ENCODE results near the gene JAG2.

- no peak for TF ChIP-seq ZSCAN23 (tag by site-specific recombination; IDR thresholded peaks at IDR 0.05)
- no peak for TF ChIP-seq ZNF274 (IDR thresholded peaks at IDR 0.05; ENCODE audit: low read length)
- TF ChIP-seq ZNF274 (tag by site-specific recombination; IDR thresholded peaks at IDR 0.05; ENCODE audit: borderline replicate concordance), result no peak
- TF ChIP-seq ZNF701 (tag by site-specific recombination; IDR thresholded peaks at IDR 0.05), result no peak
- TF ChIP-seq, protein P1, sequence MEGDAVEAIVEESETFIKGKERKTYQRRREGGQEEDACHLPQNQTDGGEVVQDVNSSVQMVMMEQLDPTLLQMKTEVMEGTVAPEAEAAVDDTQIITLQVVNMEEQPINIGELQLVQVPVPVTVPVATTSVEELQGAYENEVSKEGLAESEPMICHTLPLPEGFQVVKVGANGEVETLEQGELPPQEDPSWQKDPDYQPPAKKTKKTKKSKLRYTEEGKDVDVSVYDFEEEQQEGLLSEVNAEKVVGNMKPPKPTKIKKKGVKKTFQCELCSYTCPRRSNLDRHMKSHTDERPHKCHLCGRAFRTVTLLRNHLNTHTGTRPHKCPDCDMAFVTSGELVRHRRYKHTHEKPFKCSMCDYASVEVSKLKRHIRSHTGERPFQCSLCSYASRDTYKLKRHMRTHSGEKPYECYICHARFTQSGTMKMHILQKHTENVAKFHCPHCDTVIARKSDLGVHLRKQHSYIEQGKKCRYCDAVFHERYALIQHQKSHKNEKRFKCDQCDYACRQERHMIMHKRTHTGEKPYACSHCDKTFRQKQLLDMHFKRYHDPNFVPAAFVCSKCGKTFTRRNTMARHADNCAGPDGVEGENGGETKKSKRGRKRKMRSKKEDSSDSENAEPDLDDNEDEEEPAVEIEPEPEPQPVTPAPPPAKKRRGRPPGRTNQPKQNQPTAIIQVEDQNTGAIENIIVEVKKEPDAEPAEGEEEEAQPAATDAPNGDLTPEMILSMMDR (tag by site-specific recombination; IDR thresholded peaks at IDR 0.05), result no peak
These were observed 35.8 kb upstream of the JAG2 start for GRCh38 chr14:105204206-105204930.
